Measurements from ENCODE around the gene ADK.

ADK gene

GRCh38 chr10:74624501-74624900 lies 473.5 kb downstream of the ADK start:
- Mint-ChIP-seq H3K4me1 (ENCODE audit: low read depth in 2 of 2) (no peaks in the 10 kb centered on the region), H3K27me3 (no peaks in the 10 kb centered on the region), H3K27ac (no peak overlapping the region), H3K36me3 (ENCODE audit: insufficient read depth) (no peaks in the 10 kb centered on the region), H3K9me3 (no peaks in the 10 kb centered on the region), H3K4me3 (no peak overlapping the region)
- ATAC-seq (replicated peaks) (no peak), DNase-seq (no peak)

- Mint-ChIP-seq H3K27me3 (no peaks in the 10 kb centered on the region), H3K4me3 (no peak overlapping the region), H3K4me1 (ENCODE audit: low read depth in 2 of 2) (no peaks in the 10 kb centered on the region), H3K27ac (no peak overlapping the region), H3K36me3 (ENCODE audit: insufficient read depth) (peaks cover 3% of the 10 kb centered on the region), H3K9me3 (no peaks in the 10 kb centered on the region)
- DNase-seq (no peak), ATAC-seq (replicated peaks) (no peak)
These were observed 477.1 kb downstream of the ADK start for GRCh38 chr10:74628136-74628535.

- H3K27me3 Mint-ChIP-seq = no peaks in the 10 kb centered on the region
These were observed 484.0 kb downstream of the ADK start for GRCh38 chr10:74634995-74635536.

GRCh38 chr10:74635655-74636054 lies 484.6 kb downstream of the ADK start:
- peaks cover 8% of the 10 kb centered on the region for H3K36me3 Mint-ChIP-seq (ENCODE audit: insufficient read depth)
- peaks cover 0 to 3% of the 10 kb centered on the region in 2 donors for H3K9me3 Mint-ChIP-seq
- DNase-seq (no peak), ATAC-seq (replicated peaks) (no peak)
- H3K27ac Mint-ChIP-seq = no peak overlapping the region
- H3K4me3 Mint-ChIP-seq = no peak overlapping the region
- H3K4me1 Mint-ChIP-seq (ENCODE audit: low read depth in 2 of 2) = no peaks in the 10 kb centered on the region
- H3K27me3 Mint-ChIP-seq = no peaks in the 10 kb centered on the region

More at GRCh38 chr10:74634995-74635536, 484.0 kb downstream of the ADK start:
- H3K4me1 Mint-ChIP-seq (ENCODE audit: low read depth in 2 of 2) = no peaks in the 10 kb centered on the region
- H3K4me3 Mint-ChIP-seq = no peak overlapping the region
- H3K36me3 Mint-ChIP-seq (ENCODE audit: insufficient read depth) = peaks cover 8% of the 10 kb centered on the region
- H3K27ac Mint-ChIP-seq = no peak overlapping the region
- H3K9me3 Mint-ChIP-seq = peaks cover 0 to 3% of the 10 kb centered on the region in 2 donors
- DNase-seq (no peak), ATAC-seq (replicated peaks) (no peak)

GRCh38 chr10:74637685-74638084 lies 486.7 kb downstream of the ADK start:
- no peak for ATAC-seq (replicated peaks)

GRCh38 chr10:74640134-74640921 lies 489.3 kb downstream of the ADK start:
- no peaks in the 10 kb centered on the region for H3K27me3 Mint-ChIP-seq
- H3K36me3 Mint-ChIP-seq (ENCODE audit: insufficient read depth) = peaks cover 5% of the 10 kb centered on the region
- ATAC-seq (replicated peaks) = no peak
- H3K27ac Mint-ChIP-seq = no peak overlapping the region
- no peaks in the 10 kb centered on the region for H3K9me3 Mint-ChIP-seq
- no peak for DNase-seq
- H3K4me1 Mint-ChIP-seq (ENCODE audit: low read depth in 2 of 2) = no peaks in the 10 kb centered on the region
- H3K4me3 Mint-ChIP-seq = no peak overlapping the region

More at GRCh38 chr10:74637685-74638084, 486.7 kb downstream of the ADK start:
- no peak overlapping the region for H3K27ac Mint-ChIP-seq
- H3K27me3 Mint-ChIP-seq = no peaks in the 10 kb centered on the region
- peaks cover 0 to 3% of the 10 kb centered on the region in 2 donors for H3K9me3 Mint-ChIP-seq
- peaks cover 5% of the 10 kb centered on the region for H3K36me3 Mint-ChIP-seq (ENCODE audit: insufficient read depth)
- H3K4me3 Mint-ChIP-seq = no peak overlapping the region
- no peak for DNase-seq
- H3K4me1 Mint-ChIP-seq (ENCODE audit: low read depth in 2 of 2) = no peaks in the 10 kb centered on the region

GRCh38 chr10:74641659-74642058 lies 490.6 kb downstream of the ADK start:
- Mint-ChIP-seq H3K27ac (no peak overlapping the region), H3K9me3 (no peaks in the 10 kb centered on the region), H3K4me3 (no peak overlapping the region), H3K27me3 (no peaks in the 10 kb centered on the region), H3K36me3 (ENCODE audit: insufficient read depth) (peaks cover 5% of the 10 kb centered on the region), H3K4me1 (ENCODE audit: low read depth in 2 of 2) (no peaks in the 10 kb centered on the region)
- DNase-seq (no peak), ATAC-seq (replicated peaks) (no peak)

GRCh38 chr10:74642901-74643595 lies 492.0 kb downstream of the ADK start:
- no peak for ATAC-seq (replicated peaks)
- Mint-ChIP-seq H3K27me3 (no peaks in the 10 kb centered on the region), H3K27ac (no peak overlapping the region)

GRCh38 chr10:74643596-74643975 lies 492.6 kb downstream of the ADK start:
- ATAC-seq (replicated peaks) (no peak), DNase-seq (no peak)
- no peak overlapping the region for H3K27ac Mint-ChIP-seq
- peaks cover 5% of the 10 kb centered on the region for H3K36me3 Mint-ChIP-seq (ENCODE audit: insufficient read depth)
- H3K4me1 Mint-ChIP-seq (ENCODE audit: low read depth in 2 of 2) = no peaks in the 10 kb centered on the region
- H3K9me3 Mint-ChIP-seq = no peaks in the 10 kb centered on the region
- no peaks in the 10 kb centered on the region for H3K27me3 Mint-ChIP-seq
- H3K4me3 Mint-ChIP-seq = no peak overlapping the region

More at GRCh38 chr10:74642901-74643595, 492.0 kb downstream of the ADK start:
- no peak for DNase-seq
- H3K36me3 Mint-ChIP-seq (ENCODE audit: insufficient read depth) = peaks cover 5% of the 10 kb centered on the region
- no peaks in the 10 kb centered on the region for H3K4me1 Mint-ChIP-seq (ENCODE audit: low read depth in 2 of 2)
- H3K4me3 Mint-ChIP-seq = no peak overlapping the region
- no peaks in the 10 kb centered on the region for H3K9me3 Mint-ChIP-seq

GRCh38 chr10:74644738-74645137 lies 493.7 kb downstream of the ADK start:
- no peak for DNase-seq
- Mint-ChIP-seq H3K36me3 (ENCODE audit: insufficient read depth) (no peaks in the 10 kb centered on the region), H3K4me3 (no peak overlapping the region), H3K27me3 (no peaks in the 10 kb centered on the region), H3K4me1 (ENCODE audit: low read depth in 2 of 2) (no peaks in the 10 kb centered on the region), H3K9me3 (no peaks in the 10 kb centered on the region), H3K27ac (no peak overlapping the region)
- no peak for ATAC-seq (replicated peaks)

- Mint-ChIP-seq H3K36me3 (ENCODE audit: insufficient read depth) (no peaks in the 10 kb centered on the region), H3K4me3 (no peak overlapping the region), H3K4me1 (ENCODE audit: low read depth in 2 of 2) (no peaks in the 10 kb centered on the region), H3K27me3 (no peaks in the 10 kb centered on the region), H3K27ac (peak overlapping the region in 1 of 2 donors; percentile 6), H3K9me3 (no peaks in the 10 kb centered on the region)
- ATAC-seq (replicated peaks) (no peak), DNase-seq (no peak)
These were observed 494.7 kb downstream of the ADK start for GRCh38 chr10:74645692-74646091.

GRCh38 chr10:74650613-74651012 lies 499.6 kb downstream of the ADK start:
- DNase-seq = no peak
- Mint-ChIP-seq H3K27me3 (no peaks in the 10 kb centered on the region), H3K27ac (no peak overlapping the region), H3K9me3 (no peaks in the 10 kb centered on the region), H3K36me3 (ENCODE audit: insufficient read depth) (peaks cover 7% of the 10 kb centered on the region), H3K4me3 (no peak overlapping the region), H3K4me1 (ENCODE audit: low read depth in 2 of 2) (peaks cover 0 to 2% of the 10 kb centered on the region in 2 donors)
- no peak for ATAC-seq (replicated peaks)

GRCh38 chr10:74651565-74651964 lies 500.5 kb downstream of the ADK start:
- Mint-ChIP-seq H3K36me3 (ENCODE audit: insufficient read depth) (peaks cover 7% of the 10 kb centered on the region), H3K4me3 (no peak overlapping the region), H3K27ac (no peak overlapping the region), H3K27me3 (no peaks in the 10 kb centered on the region), H3K4me1 (ENCODE audit: low read depth in 2 of 2) (peaks cover 0 to 2% of the 10 kb centered on the region in 2 donors), H3K9me3 (no peaks in the 10 kb centered on the region)
- ATAC-seq (replicated peaks) (no peak), DNase-seq (no peak)

GRCh38 chr10:74652664-74653063 lies 501.6 kb downstream of the ADK start:
- no peaks in the 10 kb centered on the region for H3K27me3 Mint-ChIP-seq
- peaks cover 13% of the 10 kb centered on the region for H3K36me3 Mint-ChIP-seq (ENCODE audit: insufficient read depth)
- no peak overlapping the region for H3K4me3 Mint-ChIP-seq
- H3K9me3 Mint-ChIP-seq = no peaks in the 10 kb centered on the region
- H3K4me1 Mint-ChIP-seq (ENCODE audit: low read depth in 2 of 2) = peaks cover 0 to 2% of the 10 kb centered on the region in 2 donors
- no peak for DNase-seq
- H3K27ac Mint-ChIP-seq = no peak overlapping the region
- ATAC-seq (replicated peaks) = no peak

All from effector memory CD8-positive, alpha-beta T cell (primary cell).